Transverse colon (tissue), 4 donors: ENCODE data around the gene FARP1. TPM values are rescaled to one million over a fixed set of nuclear protein-coding genes. Genes with fewer than 3 reads are reported as not detected.

Experiments
- DNase-seq: peaks from one replicate; pipeline ENCODE4 v3.0.0-alpha.2; 2019
- H3K27ac ChIP-seq, 4 donors: fragments of 200-600 bp; sonication (generic); 2 replicates each; pipeline ENCODE4 v1.5.1; 2016 to 2018; ENCODE audit warnings: inconsistent platforms in 4 of 4
- H3K27me3 ChIP-seq: fragments of 200-600 bp; sonication (generic); 2 replicates; pipeline ENCODE4 v1.5.1; 2017; ENCODE audit warnings: inconsistent platforms
- H3K36me3 ChIP-seq, 4 donors: fragments of 200-600 bp; sonication (generic); 2 replicates each; pipeline ENCODE4 v1.5.1; 2017 to 2019; ENCODE audit warnings: inconsistent platforms in 4 of 4
- H3K4me1 ChIP-seq, 4 donors: fragments of 200-600 bp; sonication (generic); 2 replicates each; pipeline ENCODE4 v1.5.1; 2017 to 2020; ENCODE audit warnings: inconsistent platforms in 4 of 4
- H3K4me3 ChIP-seq, 4 donors: fragments of 200-600 bp; sonication (generic); 1 replicate in 1 of 4; 2 replicates in 3 of 4; pipeline versions ENCODE4 v1.5.1 to v1.6.1; 2017 to 2019; ENCODE audit warnings: inconsistent platforms in 4 of 4
- H3K9me3 ChIP-seq, 2 donors: fragments of 200-600 bp; sonication (generic); 2 replicates each; pipeline ENCODE4 v1.5.1; 2017 to 2019; ENCODE audit warnings: inconsistent platforms in 2 of 2
- CTCF ChIP-seq, 5 experiments: fragments of 200-600 bp in 3 of 5; fragments of 450-650 bp in 2 of 5; sonication (generic) in 3 of 5; IDR thresholded peaks; 1 replicate in 2 of 5; 2 replicates in 3 of 5; pipeline ENCODE4 v1.5.1; 2016 to 2017; ENCODE audit warnings: antibody characterized with exemption in 5 of 5, inconsistent platforms in 3 of 5, mild to moderate bottlenecking in 2 of 5, moderate library complexity in 1 of 5
- EP300 ChIP-seq: sonication (generic); formaldehyde crosslinking; IDR thresholded peaks from one replicate; pipeline ENCODE4 v1.6.1; 2017; ENCODE audit warnings: antibody characterized with exemption, low read depth
- POLR2A ChIP-seq: fragments of 450-650 bp; IDR thresholded peaks from one replicate; pipeline ENCODE4 v1.6.1; 2016; ENCODE audit warnings: antibody characterized with exemption, mild to moderate bottlenecking, moderate library complexity
- POLR2AphosphoS5 ChIP-seq, 3 donors: sonication (generic); formaldehyde crosslinking; IDR thresholded peaks; one replicate each; pipeline ENCODE4 v1.6.1; 2016; ENCODE audit warnings: antibody characterized with exemption in 3 of 3
- WGBS, 2 donors: methylation state at CpG; one replicate each; pipeline ENCODE4 v1.1.5; 2018; ENCODE audit warnings: low coverage in 1 of 2; 5-methylcytosine and 5-hydroxymethylcytosine counted together
- in situ Hi-C, 4 donors: fragments of 200-750 bp; cut with MboI; loops; one replicate each; pipeline versions ENCODE4 v1.15.0 to v1.15.1; 2017; ENCODE audit warnings: low sequenced_read_pairs in 3 of 4, low pct_ligation_motif_present in 1 of 4, low pct_unique_long_range_greater_than_20kb in 1 of 4
- intact Hi-C: fragments of 100-400 bp; cut with DNase I; formaldehyde crosslinking; loops from one replicate; pipeline ENCODE4 v1.15.1; 2023; ENCODE audit warnings: low total_unique reads
- total RNA-seq, 4 donors: library from RNA; depleted of rRNA; stranded (reverse); fragments of >200 nt; gene quantifications; one replicate each; pipeline ENCODE4 v1.1.0, GENCODE V29; 2016

The FARP1 gene
- total RNA-seq, 4 donors from 2014 or later, result 32.8 to 41.8 (median 38.3) TPM

- H3K27me3 ChIP-seq, result no peaks in the 10 kb centered on the region
- WGBS, 2 donors, result 87 to 96% methylated on average over 4 of the region's 4 CpGs
- H3K36me3 ChIP-seq, result no peaks in the 10 kb centered on the region
- no peak for TF ChIP-seq POLR2AphosphoS5 (IDR thresholded peaks at IDR 0.05)
- TF ChIP-seq EP300, result no peak
- no peak for TF ChIP-seq POLR2A
- TF ChIP-seq CTCF (IDR thresholded peaks at IDR 0.05), result no peak
- no peaks in the 10 kb centered on the region for H3K9me3 ChIP-seq
- DNase-seq, result no peak
- in situ Hi-C loops (no loop called here), intact Hi-C loops (no loop called here)
- peak overlapping the region; percentile 34 to 67 (median 58) for H3K27ac ChIP-seq
- no peak overlapping the region for H3K4me3 ChIP-seq
- H3K4me1 ChIP-seq, result peaks cover 0 to 10% (median 3%) of the 10 kb centered on the region in 4 donors
Measured at GRCh38 chr13:98370261-98370660, 227.4 kb downstream of the FARP1 start.

- H3K4me1 ChIP-seq, result peaks cover 0 to 10% (median 3%) of the 10 kb centered on the region in 4 donors
- intact Hi-C loops, result no loop called here
- WGBS, 2 donors, result 54 to 62% methylated on average over 5 to 16 of the region's 16 CpGs
- no peak overlapping the region for H3K4me3 ChIP-seq
- H3K36me3 ChIP-seq, result no peaks in the 10 kb centered on the region
- in situ Hi-C loops, result no loop called here
- peak overlapping the region; percentile 34 to 67 (median 58) for H3K27ac ChIP-seq
- no peaks in the 10 kb centered on the region for H3K9me3 ChIP-seq
- DNase-seq, result peak; percentile 31
- H3K27me3 ChIP-seq, result no peaks in the 10 kb centered on the region
- TF ChIP-seq EP300 (no peak), POLR2AphosphoS5 (IDR thresholded peaks at IDR 0.05) (peak in 2 of 3 donors; percentile 22 to 42)
Measured at GRCh38 chr13:98370806-98371515, 228.1 kb downstream of the FARP1 start.

- Histone ChIP-seq H3K36me3 (no peaks in the 10 kb centered on the region), H3K27ac (peak overlapping the region; percentile 34 to 67 (median 58)), H3K9me3 (no peaks in the 10 kb centered on the region), H3K4me3 (no peak overlapping the region), H3K4me1 (peaks cover 0 to 10% (median 3%) of the 10 kb centered on the region in 4 donors), H3K27me3 (no peaks in the 10 kb centered on the region)
- TF ChIP-seq POLR2AphosphoS5 (IDR thresholded peaks at IDR 0.05), result no peak
- TF ChIP-seq EP300, result no peak
- no peak for TF ChIP-seq CTCF (IDR thresholded peaks at IDR 0.05)
- TF ChIP-seq POLR2A, result no peak
- 69 to 81% methylated on average over 4 to 5 of the region's 5 CpGs for WGBS, 2 donors
- no peak for DNase-seq
- intact Hi-C loops, result no loop called here
- in situ Hi-C loops, result no loop called here
Measured at GRCh38 chr13:98371516-98372023, 228.7 kb downstream of the FARP1 start.

GRCh38 chr13:98372876-98373275 lies 230.0 kb downstream of the FARP1 start:
- no peak for DNase-seq
- Histone ChIP-seq H3K27me3 (no peaks in the 10 kb centered on the region), H3K4me3 (no peak overlapping the region), H3K27ac (peak overlapping the region in 3 of 4 donors; percentile 18 to 31 (median 25)), H3K4me1 (peaks cover 0 to 10% (median 3%) of the 10 kb centered on the region in 4 donors), H3K9me3 (no peaks in the 10 kb centered on the region), H3K36me3 (no peaks in the 10 kb centered on the region)
- 79 to 100% methylated on average over 2 to 8 of the region's 8 CpGs for WGBS, 2 donors
- in situ Hi-C loops, result no loop called here
- TF ChIP-seq POLR2AphosphoS5 (IDR thresholded peaks at IDR 0.05) (no peak), CTCF (IDR thresholded peaks at IDR 0.05) (no peak), EP300 (no peak), POLR2A (no peak)
- intact Hi-C loops, result no loop called here
